ENCODE measurements around the gene C1QTNF6.

- TF ChIP-seq CTCF (IDR thresholded peaks at IDR 0.05) (no peak), ZFX (IDR thresholded peaks at IDR 0.05; ENCODE audit: borderline replicate concordance) (no peak)
Observed at GRCh38 chr22:37165940-37166674, 21.9 kb downstream of the C1QTNF6 start.

All from 22Rv1 (cell line).